Neural progenitor cell (in vitro differentiated cells): Measurements from ENCODE around the gene PCDH9. TPM values are rescaled to one million over a fixed set of nuclear protein-coding genes. Genes with fewer than 3 reads are reported as not detected.
"Not testable (repeated sequence)": the region's sequence is repeated elsewhere in the genome, so short reads cannot be mapped to it uniquely, and the experiment has no call there.

Experiments
- DNase-seq: peaks from one replicate; pipeline ENCODE4 v3.0.0-alpha.2; 2016; ENCODE audit warnings: low spot score
- H2AFZ ChIP-seq: fragments of 200-600 bp; sonication (generic); replicated peaks from 2 replicates; pipeline ENCODE4 v1.6.1; 2016; ENCODE audit warnings: antibody characterized with exemption
- H3F3A ChIP-seq: fragments of 200-600 bp; sonication (generic); 2 replicates; pipeline ENCODE4 v1.6.1; 2016; ENCODE audit warnings: antibody characterized with exemption, low read depth
- H3K27ac ChIP-seq: fragments of 200-600 bp; sonication (generic); 2 replicates; pipeline ENCODE4 v1.5.1; 2016; ENCODE audit warnings: mild to moderate bottlenecking
- H3K27me3 ChIP-seq: fragments of 200-600 bp; sonication (generic); 2 replicates; pipeline ENCODE4 v1.6.1; 2016; ENCODE audit warnings: mild to moderate bottlenecking, moderate library complexity
- H3K36me3 ChIP-seq: fragments of 200-600 bp; sonication (generic); 2 replicates; pipeline ENCODE4 v1.5.1; 2016
- H3K4me1 ChIP-seq: fragments of 200-600 bp; sonication (generic); 2 replicates; pipeline ENCODE4 v1.6.1; 2016; ENCODE audit warnings: mixed run types
- H3K4me2 ChIP-seq: fragments of 200-600 bp; sonication (generic); 2 replicates; pipeline ENCODE4 v1.6.1; 2016
- H3K4me3 ChIP-seq: fragments of 200-600 bp; sonication (generic); 2 replicates; pipeline ENCODE4 v1.5.1; 2016
- H3K79me2 ChIP-seq: fragments of 200-600 bp; sonication (generic); 2 replicates; pipeline ENCODE4 v1.6.1; 2016; ENCODE audit warnings: low read depth
- H3K9ac ChIP-seq: fragments of 200-600 bp; sonication (generic); 2 replicates; pipeline ENCODE4 v1.6.1; 2016
- H3K9me3 ChIP-seq: fragments of 200-600 bp; sonication (generic); 2 replicates; pipeline ENCODE4 v1.5.1; 2016; ENCODE audit warnings: low read depth
- H4K20me1 ChIP-seq: fragments of 200-600 bp; sonication (generic); 2 replicates; pipeline ENCODE4 v1.6.1; 2016; ENCODE audit warnings: low read depth
- H3K27ac Mint-ChIP-seq: 3 replicates; pipeline ENCODE4 v1.8.0; 2021; ENCODE audit warnings: mixed read lengths
- H3K27me3 Mint-ChIP-seq: 2 replicates; pipeline ENCODE4 v1.8.0; 2022; ENCODE audit warnings: low read depth, mild to moderate bottlenecking, inconsistent platforms, moderate library complexity, mixed read lengths; ENCODE audit not compliant: insufficient read depth
- H3K36me3 Mint-ChIP-seq: 3 replicates; pipeline ENCODE4 v1.8.0; 2021; ENCODE audit warnings: mixed read lengths
- H3K4me1 Mint-ChIP-seq: 3 replicates; pipeline ENCODE4 v1.8.0; 2021; ENCODE audit warnings: mixed read lengths
- H3K4me3 Mint-ChIP-seq: 3 replicates; pipeline ENCODE4 v1.8.0; 2021; ENCODE audit warnings: mild to moderate bottlenecking, moderate library complexity, mixed read lengths
- H3K9me3 Mint-ChIP-seq: 3 replicates; pipeline ENCODE4 v1.8.0; 2020; ENCODE audit warnings: mixed read lengths
- EZH2 ChIP-seq: fragments of 200-600 bp; sonication (generic); IDR thresholded peaks from 2 replicates; pipeline ENCODE4 v1.6.1; 2017; ENCODE audit warnings: antibody characterized with exemption, mild to moderate bottlenecking, moderate library complexity
- EZH2phosphoT487 ChIP-seq: fragments of 200-600 bp; sonication (generic); IDR thresholded peaks from 2 replicates; pipeline ENCODE4 v1.6.1; 2017; ENCODE audit warnings: antibody characterized with exemption
- small RNA-seq: library from RNA; depleted of rRNA; stranded (forward); fragments of <200 nt; gene quantifications from one replicate; pipeline ENCODE3, GENCODE V24; 2015
- total RNA-seq: library from RNA; depleted of rRNA; stranded (reverse); fragments of >200 nt; gene quantifications from 2 replicates; pipeline ENCODE4 v1.2.3, GENCODE V29; 2015; ENCODE audit warnings: low replicate concordance
- TF ChIP-seq, protein P1 (sequence below): fragments of 200-600 bp; sonication (generic); IDR thresholded peaks from 2 replicates; pipeline ENCODE4 v1.5.1; 2017; ENCODE audit warnings: antibody characterized with exemption, mild to moderate bottlenecking

PCDH9 gene
- total RNA-seq, 1 donor from 2014 or later, result 0.24 TPM

- TF ChIP-seq EZH2, result no peak
- TF ChIP-seq, protein P1, sequence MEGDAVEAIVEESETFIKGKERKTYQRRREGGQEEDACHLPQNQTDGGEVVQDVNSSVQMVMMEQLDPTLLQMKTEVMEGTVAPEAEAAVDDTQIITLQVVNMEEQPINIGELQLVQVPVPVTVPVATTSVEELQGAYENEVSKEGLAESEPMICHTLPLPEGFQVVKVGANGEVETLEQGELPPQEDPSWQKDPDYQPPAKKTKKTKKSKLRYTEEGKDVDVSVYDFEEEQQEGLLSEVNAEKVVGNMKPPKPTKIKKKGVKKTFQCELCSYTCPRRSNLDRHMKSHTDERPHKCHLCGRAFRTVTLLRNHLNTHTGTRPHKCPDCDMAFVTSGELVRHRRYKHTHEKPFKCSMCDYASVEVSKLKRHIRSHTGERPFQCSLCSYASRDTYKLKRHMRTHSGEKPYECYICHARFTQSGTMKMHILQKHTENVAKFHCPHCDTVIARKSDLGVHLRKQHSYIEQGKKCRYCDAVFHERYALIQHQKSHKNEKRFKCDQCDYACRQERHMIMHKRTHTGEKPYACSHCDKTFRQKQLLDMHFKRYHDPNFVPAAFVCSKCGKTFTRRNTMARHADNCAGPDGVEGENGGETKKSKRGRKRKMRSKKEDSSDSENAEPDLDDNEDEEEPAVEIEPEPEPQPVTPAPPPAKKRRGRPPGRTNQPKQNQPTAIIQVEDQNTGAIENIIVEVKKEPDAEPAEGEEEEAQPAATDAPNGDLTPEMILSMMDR, result no peak
- TF ChIP-seq EZH2phosphoT487, result no peak
- no peak overlapping the region for H3K4me3 Mint-ChIP-seq
- H3K27ac Mint-ChIP-seq, result no peak overlapping the region
- H3K4me1 Mint-ChIP-seq, result peaks cover 29% of the 10 kb centered on the region
- no peaks in the 10 kb centered on the region for H3K27me3 Mint-ChIP-seq
- H3K4me3 ChIP-seq, result no peak overlapping the region
- no peaks in the 10 kb centered on the region for H3K27me3 ChIP-seq
- peaks cover 2% of the 10 kb centered on the region for H3K36me3 Mint-ChIP-seq
- peaks cover 19% of the 10 kb centered on the region for H3K9me3 Mint-ChIP-seq
- no peaks in the 10 kb centered on the region for H4K20me1 ChIP-seq
- H3K9me3 ChIP-seq, result no peaks in the 10 kb centered on the region
- no peaks in the 10 kb centered on the region for H3K79me2 ChIP-seq
- H3K27ac ChIP-seq, result no peak overlapping the region
- peaks cover 12% of the 10 kb centered on the region for H3K4me1 ChIP-seq
- H3F3A ChIP-seq, result no peaks in the 10 kb centered on the region
- DNase-seq, result no peak
- no peak overlapping the region for H3K4me2 ChIP-seq
- no peak overlapping the region for H2AFZ ChIP-seq
- H3K36me3 ChIP-seq, result no peaks in the 10 kb centered on the region
- no peak overlapping the region for H3K9ac ChIP-seq
These were observed 967.8 kb downstream of the PCDH9 start for GRCh38 chr13:66262330-66262729.

- not testable (repeated sequence) for H3K36me3 Mint-ChIP-seq, H3K4me3 Mint-ChIP-seq, H3K27me3 Mint-ChIP-seq, H3K4me1 ChIP-seq, H4K20me1 ChIP-seq, H3K79me2 ChIP-seq, H3K27me3 ChIP-seq, H3K9me3 ChIP-seq, H2AFZ ChIP-seq, H3K27ac ChIP-seq, DNase-seq, H3K9ac ChIP-seq, H3K4me3 ChIP-seq, H3K27ac Mint-ChIP-seq, H3K4me2 ChIP-seq, H3F3A ChIP-seq, H3K36me3 ChIP-seq
- H3K9me3 Mint-ChIP-seq, result peaks cover 23% of the 10 kb centered on the region
- H3K4me1 Mint-ChIP-seq, result peaks cover 10% of the 10 kb centered on the region
These were observed 970.7 kb downstream of the PCDH9 start for GRCh38 chr13:66259426-66259825.

Small RNA genes within 50 kb of the gene (small RNA-seq; reads per million reads assigned to genes)
- gene RNU7-87P, result not detected
